ENCODE data around the gene RNGTT. TPM values are rescaled to one million over a fixed set of nuclear protein-coding genes. Genes with fewer than 3 reads are reported as not detected.
"Not testable (repeated sequence)": the region's sequence is repeated elsewhere in the genome, so short reads cannot be mapped to it uniquely, and the experiment has no call there.

The RNGTT gene
- total RNA-seq, 2 experiments from 2014 or later, result 11.6 to 12.4 TPM

GRCh38 chr6:88840289-88840688, 123.1 kb downstream of the RNGTT start:
- no peak for ATAC-seq (ENCODE audit: poor library complexity)
- Mint-ChIP-seq H3K36me3 (ENCODE audit: low read depth) (peaks cover 94% of the 10 kb centered on the region), H3K27me3 (no peaks in the 10 kb centered on the region), H3K4me1 (ENCODE audit: low read depth) (no peaks in the 10 kb centered on the region), H3K9me3 (peaks cover 6% of the 10 kb centered on the region), H3K27ac (no peak overlapping the region), H3K4me3 (no peak overlapping the region)
- Histone ChIP-seq H3K9me3 (ENCODE audit: control insufficient read depth in 1 of 2, insufficient read depth in 1 of 2, low read length in 2 of 2) (peaks cover 9 to 14% of the 10 kb centered on the region in 2 experiments), H3K4me1 (ENCODE audit: insufficient read depth, low read length) (no peaks in the 10 kb centered on the region), H3K27me3 (ENCODE audit: control insufficient read depth in 1 of 2, insufficient read depth in 2 of 2, low read length in 2 of 2) (no peaks in the 10 kb centered on the region), H3K27ac (ENCODE audit: low read depth in 1 of 2, low read length in 2 of 2) (no peak overlapping the region), H3K36me3 (ENCODE audit: insufficient read depth, low read length) (peaks cover 15% of the 10 kb centered on the region), H3K4me3 (ENCODE audit: low read length) (no peak overlapping the region)
- no peak for TF ChIP-seq CTCF (IDR thresholded peaks at IDR 0.05)
- CTCF ChIA-PET, result no interaction called here
- DNase-seq, result no peak
- POLR2A ChIA-PET, result no interaction called here
- intact Hi-C loops (cut with DNase I, micrococcal nuclease), result no loop called here

- Mint-ChIP-seq H3K9me3 (peaks cover 9% of the 10 kb centered on the region), H3K36me3 (ENCODE audit: low read depth) (peaks cover 96% of the 10 kb centered on the region), H3K4me3 (no peak overlapping the region), H3K27me3 (no peaks in the 10 kb centered on the region), H3K27ac (no peak overlapping the region), H3K4me1 (ENCODE audit: low read depth) (no peaks in the 10 kb centered on the region)
- ATAC-seq (ENCODE audit: poor library complexity) (no peak), DNase-seq (no peak)
- H3K36me3 ChIP-seq (ENCODE audit: insufficient read depth, low read length), result peaks cover 15% of the 10 kb centered on the region
- no peak overlapping the region for H3K4me3 ChIP-seq (ENCODE audit: low read length)
- ChIA-PET CTCF (no interaction called here), POLR2A (no interaction called here)
- H3K9me3 ChIP-seq (ENCODE audit: control insufficient read depth in 1 of 2, insufficient read depth in 1 of 2, low read length in 2 of 2), result peaks cover 9 to 20% of the 10 kb centered on the region in 2 experiments
- H3K4me1 ChIP-seq (ENCODE audit: insufficient read depth, low read length), result no peaks in the 10 kb centered on the region
- H3K27me3 ChIP-seq (ENCODE audit: control insufficient read depth in 1 of 2, insufficient read depth in 2 of 2, low read length in 2 of 2), result no peaks in the 10 kb centered on the region
- intact Hi-C loops (cut with DNase I, micrococcal nuclease), result no loop called here
- H3K27ac ChIP-seq (ENCODE audit: low read depth in 1 of 2, low read length in 2 of 2), result no peak overlapping the region
- no peak for TF ChIP-seq CTCF (IDR thresholded peaks at IDR 0.05)
Measured at GRCh38 chr6:88839280-88839679, 124.1 kb downstream of the RNGTT start.

GRCh38 chr6:88835210-88835609, 128.2 kb downstream of the RNGTT start:
- Mint-ChIP-seq H3K36me3 (ENCODE audit: low read depth) (peaks cover 95% of the 10 kb centered on the region), H3K27me3 (no peaks in the 10 kb centered on the region), H3K4me3 (no peak overlapping the region), H3K9me3 (peaks cover 16% of the 10 kb centered on the region), H3K4me1 (ENCODE audit: low read depth) (no peaks in the 10 kb centered on the region), H3K27ac (no peak overlapping the region)
- ATAC-seq (ENCODE audit: poor library complexity) (no peak), DNase-seq (no peak)
- ChIA-PET CTCF (no interaction called here), POLR2A (no interaction called here)
- H3K27ac ChIP-seq (ENCODE audit: low read depth in 1 of 2, low read length in 2 of 2), result no peak overlapping the region
- intact Hi-C loops (cut with DNase I, micrococcal nuclease), result no loop called here
- H3K36me3 ChIP-seq (ENCODE audit: insufficient read depth, low read length), result peaks cover 13% of the 10 kb centered on the region
- no peaks in the 10 kb centered on the region for H3K27me3 ChIP-seq (ENCODE audit: control insufficient read depth in 1 of 2, insufficient read depth in 2 of 2, low read length in 2 of 2)
- no peaks in the 10 kb centered on the region for H3K4me1 ChIP-seq (ENCODE audit: insufficient read depth, low read length)
- H3K9me3 ChIP-seq (ENCODE audit: control insufficient read depth in 1 of 2, insufficient read depth in 1 of 2, low read length in 2 of 2), result peaks cover 14 to 28% of the 10 kb centered on the region in 2 experiments
- TF ChIP-seq CTCF (IDR thresholded peaks at IDR 0.05), result no peak
- no peak overlapping the region for H3K4me3 ChIP-seq (ENCODE audit: low read length)

- POLR2A ChIA-PET; H3K27me3 Mint-ChIP-seq; CTCF ChIA-PET; H3K4me3 ChIP-seq (ENCODE audit: low read length); intact Hi-C loops (cut with DNase I, micrococcal nuclease); DNase-seq; H3K27me3 ChIP-seq (ENCODE audit: control insufficient read depth in 1 of 2, insufficient read depth in 2 of 2, low read length in 2 of 2); H3K4me1 ChIP-seq (ENCODE audit: insufficient read depth, low read length); ATAC-seq (ENCODE audit: poor library complexity); H3K4me3 Mint-ChIP-seq; H3K27ac ChIP-seq (ENCODE audit: low read depth in 1 of 2, low read length in 2 of 2); H3K27ac Mint-ChIP-seq; H3K4me1 Mint-ChIP-seq (ENCODE audit: low read depth): not testable (repeated sequence)
- peaks cover 12% of the 10 kb centered on the region for H3K9me3 Mint-ChIP-seq
- Histone ChIP-seq H3K36me3 (ENCODE audit: insufficient read depth, low read length) (peaks cover 13% of the 10 kb centered on the region), H3K9me3 (ENCODE audit: control insufficient read depth in 1 of 2, insufficient read depth in 1 of 2, low read length in 2 of 2) (peaks cover 15 to 28% of the 10 kb centered on the region in 2 experiments)
- peaks cover 95% of the 10 kb centered on the region for H3K36me3 Mint-ChIP-seq (ENCODE audit: low read depth)
Measured at GRCh38 chr6:88833071-88833470, 130.3 kb downstream of the RNGTT start.

- H3K27ac Mint-ChIP-seq, result not testable (repeated sequence)
Measured at GRCh38 chr6:88827599-88827998, 135.8 kb downstream of the RNGTT start.

More at GRCh38 chr6:88827599-88827998, 135.8 kb downstream of the RNGTT start:
- CTCF ChIA-PET; H3K4me1 Mint-ChIP-seq (ENCODE audit: low read depth); H3K27me3 Mint-ChIP-seq; H3K27ac ChIP-seq (ENCODE audit: low read depth in 1 of 2, low read length in 2 of 2); DNase-seq; H3K4me3 Mint-ChIP-seq; H3K27me3 ChIP-seq (ENCODE audit: control insufficient read depth in 1 of 2, insufficient read depth in 2 of 2, low read length in 2 of 2); ATAC-seq (ENCODE audit: poor library complexity); H3K4me1 ChIP-seq (ENCODE audit: insufficient read depth, low read length); intact Hi-C loops (cut with DNase I, micrococcal nuclease); POLR2A ChIA-PET; H3K9me3 Mint-ChIP-seq; H3K36me3 ChIP-seq (ENCODE audit: insufficient read depth, low read length); H3K4me3 ChIP-seq (ENCODE audit: low read length): not testable (repeated sequence)
- peaks cover 0 to 12% of the 10 kb centered on the region in 2 experiments for H3K9me3 ChIP-seq (ENCODE audit: control insufficient read depth in 1 of 2, insufficient read depth in 1 of 2, low read length in 2 of 2)
- H3K36me3 Mint-ChIP-seq (ENCODE audit: low read depth), result peaks cover 87% of the 10 kb centered on the region

Data from CD4-positive, alpha-beta T cell (primary cell).